GM23338 (cell line): ENCODE measurements around the gene C1orf74. TPM values are rescaled to one million over a fixed set of nuclear protein-coding genes. Genes with fewer than 3 reads are reported as not detected.

ENCODE experiments used
- ATAC-seq: fragments of 200-7000 bp; cut with Tn5 transposase; 3 replicates; pipeline ENCODE4 v1.9.1; 2020
- DNase-seq: peaks from one replicate; pipeline ENCODE4 v3.0.0-alpha.2; 2015; ENCODE audit warnings: low spot score
- H2AFZ ChIP-seq: fragments of 200-600 bp; sonication (generic); 2 replicates; pipeline ENCODE4 v1.8.0; 2016; ENCODE audit warnings: antibody characterized with exemption, mild to moderate bottlenecking, moderate library complexity
- H3F3A ChIP-seq: fragments of 200-600 bp; sonication (generic); replicated peaks from 2 replicates; pipeline ENCODE4 v1.8.0; 2017; ENCODE audit warnings: antibody characterized with exemption, mixed run types, low read depth
- H3K27ac ChIP-seq: fragments of 200-600 bp; sonication (generic); 2 replicates; pipeline ENCODE4 v1.6.1; 2016; ENCODE audit warnings: low read depth
- H3K27me3 ChIP-seq: fragments of 200-600 bp; sonication (generic); 2 replicates; pipeline ENCODE4 v1.8.0; 2016; ENCODE audit warnings: mild to moderate bottlenecking, mixed run types, moderate library complexity; ENCODE audit not compliant: insufficient read depth
- H3K36me3 ChIP-seq: fragments of 200-600 bp; sonication (generic); 2 replicates; pipeline ENCODE4 v1.8.0; 2016; ENCODE audit warnings: mild to moderate bottlenecking; ENCODE audit not compliant: insufficient read depth
- H3K4me1 ChIP-seq: fragments of 200-600 bp; sonication (generic); 2 replicates; pipeline ENCODE4 v1.8.0; 2016; ENCODE audit warnings: mild to moderate bottlenecking, moderate library complexity; ENCODE audit not compliant: insufficient read depth
- H3K4me2 ChIP-seq: fragments of 200-600 bp; sonication (generic); 2 replicates; pipeline ENCODE4 v1.7.1; 2017; ENCODE audit warnings: mixed run types
- H3K4me3 ChIP-seq: fragments of 200-600 bp; sonication (generic); 2 replicates; pipeline ENCODE4 v1.6.1; 2016; ENCODE audit warnings: mixed run types
- H3K79me2 ChIP-seq: fragments of 200-600 bp; sonication (generic); replicated peaks from 2 replicates; pipeline ENCODE4 v1.8.0; 2017; ENCODE audit warnings: mild to moderate bottlenecking; ENCODE audit not compliant: insufficient read depth
- H3K9me2 ChIP-seq: fragments of 200-600 bp; sonication (generic); 2 replicates; pipeline ENCODE4 v1.8.0; 2017; ENCODE audit not compliant: insufficient read depth
- H4K20me1 ChIP-seq: fragments of 200-600 bp; sonication (generic); replicated peaks from 2 replicates; pipeline ENCODE4 v1.8.0; 2017; ENCODE audit warnings: mild to moderate bottlenecking; ENCODE audit not compliant: insufficient read depth
- H3K27ac Mint-ChIP-seq: 2 replicates; pipeline ENCODE4 v1.8.0; 2020; ENCODE audit warnings: inconsistent platforms, mild to moderate bottlenecking, moderate library complexity, mixed read lengths
- H3K27me3 Mint-ChIP-seq: 3 replicates; pipeline ENCODE4 v1.8.0; 2022; ENCODE audit warnings: low read depth, mild to moderate bottlenecking, moderate library complexity, mixed read lengths, inconsistent platforms; ENCODE audit not compliant: insufficient read depth, poor library complexity
- H3K36me3 Mint-ChIP-seq: 3 replicates; pipeline ENCODE4 v1.8.0; 2021; ENCODE audit warnings: low read depth, mild to moderate bottlenecking, inconsistent platforms, moderate library complexity, mixed read lengths
- H3K4me1 Mint-ChIP-seq: 3 replicates; pipeline ENCODE4 v1.8.0; 2020; ENCODE audit warnings: mild to moderate bottlenecking, inconsistent platforms, mixed read lengths
- H3K4me3 Mint-ChIP-seq: 3 replicates; pipeline ENCODE4 v1.8.0; 2021; ENCODE audit warnings: moderate library complexity, mild to moderate bottlenecking, inconsistent platforms, mixed read lengths
- H3K9me3 Mint-ChIP-seq: 3 replicates; pipeline ENCODE4 v1.8.0; 2020; ENCODE audit warnings: moderate library complexity, mild to moderate bottlenecking, inconsistent platforms, mixed read lengths
- CREB1 ChIP-seq: fragments of 250-450 bp; sonication (Bioruptor Pico); IDR thresholded peaks from 2 replicates; pipeline ENCODE4 v1.5.0; 2020; ENCODE audit warnings: low read depth, mild to moderate bottlenecking, moderate library complexity
- EZH2 ChIP-seq: fragments of 200-600 bp; sonication (generic); IDR thresholded peaks from one replicate; pipeline ENCODE4 v1.8.0; 2017; ENCODE audit warnings: antibody characterized with exemption, mild to moderate bottlenecking, low read depth; ENCODE audit not compliant: unreplicated experiment
- STAT1 ChIP-seq: IDR thresholded peaks from one replicate; pipeline ENCODE4 v1.6.1; 2016; ENCODE audit warnings: antibody characterized with exemption; ENCODE audit not compliant: unreplicated experiment
- ZNF114 ChIP-seq: fragments of 250-450 bp; sonication (Bioruptor Pico); IDR thresholded peaks from 2 replicates; pipeline ENCODE4 v1.5.0; 2020; ENCODE audit warnings: mild to moderate bottlenecking, moderate library complexity
- polyA plus RNA-seq: library from polyadenylated mRNA; unstranded; fragments of >200 nt; fragmentation: Nextera tagmentation; extraction: Ambion mirVana; gene quantifications from 2 replicates; pipeline ENCODE4 v1.2.1, GENCODE V29; 2016
- total RNA-seq: library from RNA; depleted of rRNA; stranded (reverse); fragments of >200 nt; shearing (Covaris generic); gene quantifications from 2 replicates; pipeline ENCODE4 v1.2.3, GENCODE V29; 2014
- TF ChIP-seq, protein P1 (sequence below): IDR thresholded peaks from one replicate; pipeline ENCODE4 v1.6.1; 2018; ENCODE audit warnings: antibody characterized with exemption; ENCODE audit not compliant: unreplicated experiment
- TF ChIP-seq, protein P2 (sequence below): IDR thresholded peaks from 2 replicates; pipeline ENCODE4 v1.6.1; 2016; ENCODE audit warnings: antibody characterized with exemption
- TF ChIP-seq, protein P3 (sequence below): fragments of 250-450 bp; sonication (Bioruptor Pico); IDR thresholded peaks from 2 replicates; pipeline ENCODE4 v1.5.0; 2020; ENCODE audit warnings: mild to moderate bottlenecking, moderate library complexity
- TF ChIP-seq, protein P4 (sequence below), 2 experiments: fragments of 200-600 bp in 1 of 2; sonication (generic) in 1 of 2; conservative IDR thresholded peaks; 2 replicates each; pipeline versions ENCODE4 v1.5.1 to v1.6.1; 2016 to 2017; ENCODE audit warnings: antibody characterized with exemption in 2 of 2, low read depth in 2 of 2, mild to moderate bottlenecking in 2 of 2, moderate library complexity in 1 of 2

Gene C1orf74
- total and polyA plus RNA-seq, 2 experiments from 2014 or later: 2.8 to 3.9 TPM

DNA sequence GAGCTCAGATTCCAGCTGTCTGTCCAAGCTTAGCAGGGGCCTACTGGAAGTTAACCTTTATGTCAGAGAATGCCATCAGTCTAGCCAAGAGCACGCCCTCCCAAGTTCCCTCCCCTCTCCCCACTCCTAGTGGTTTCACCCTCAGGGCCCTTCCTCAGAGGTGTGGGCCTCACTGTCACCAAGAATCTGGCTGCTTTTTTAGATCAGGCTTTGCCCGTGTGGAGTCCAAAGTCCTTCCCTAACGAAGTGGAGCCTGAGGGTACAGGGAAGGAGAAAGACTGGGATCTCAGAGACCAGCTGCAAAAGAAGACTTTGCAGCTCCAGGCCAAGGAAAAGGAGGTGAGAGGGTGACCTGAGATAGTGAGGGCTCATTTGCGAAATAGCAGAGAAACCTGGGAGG is 4.1 kb downstream of the C1orf74 start (continued):
- TF ChIP-seq, protein P1, sequence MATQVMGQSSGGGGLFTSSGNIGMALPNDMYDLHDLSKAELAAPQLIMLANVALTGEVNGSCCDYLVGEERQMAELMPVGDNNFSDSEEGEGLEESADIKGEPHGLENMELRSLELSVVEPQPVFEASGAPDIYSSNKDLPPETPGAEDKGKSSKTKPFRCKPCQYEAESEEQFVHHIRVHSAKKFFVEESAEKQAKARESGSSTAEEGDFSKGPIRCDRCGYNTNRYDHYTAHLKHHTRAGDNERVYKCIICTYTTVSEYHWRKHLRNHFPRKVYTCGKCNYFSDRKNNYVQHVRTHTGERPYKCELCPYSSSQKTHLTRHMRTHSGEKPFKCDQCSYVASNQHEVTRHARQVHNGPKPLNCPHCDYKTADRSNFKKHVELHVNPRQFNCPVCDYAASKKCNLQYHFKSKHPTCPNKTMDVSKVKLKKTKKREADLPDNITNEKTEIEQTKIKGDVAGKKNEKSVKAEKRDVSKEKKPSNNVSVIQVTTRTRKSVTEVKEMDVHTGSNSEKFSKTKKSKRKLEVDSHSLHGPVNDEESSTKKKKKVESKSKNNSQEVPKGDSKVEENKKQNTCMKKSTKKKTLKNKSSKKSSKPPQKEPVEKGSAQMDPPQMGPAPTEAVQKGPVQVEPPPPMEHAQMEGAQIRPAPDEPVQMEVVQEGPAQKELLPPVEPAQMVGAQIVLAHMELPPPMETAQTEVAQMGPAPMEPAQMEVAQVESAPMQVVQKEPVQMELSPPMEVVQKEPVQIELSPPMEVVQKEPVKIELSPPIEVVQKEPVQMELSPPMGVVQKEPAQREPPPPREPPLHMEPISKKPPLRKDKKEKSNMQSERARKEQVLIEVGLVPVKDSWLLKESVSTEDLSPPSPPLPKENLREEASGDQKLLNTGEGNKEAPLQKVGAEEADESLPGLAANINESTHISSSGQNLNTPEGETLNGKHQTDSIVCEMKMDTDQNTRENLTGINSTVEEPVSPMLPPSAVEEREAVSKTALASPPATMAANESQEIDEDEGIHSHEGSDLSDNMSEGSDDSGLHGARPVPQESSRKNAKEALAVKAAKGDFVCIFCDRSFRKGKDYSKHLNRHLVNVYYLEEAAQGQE: no peak

DNA sequence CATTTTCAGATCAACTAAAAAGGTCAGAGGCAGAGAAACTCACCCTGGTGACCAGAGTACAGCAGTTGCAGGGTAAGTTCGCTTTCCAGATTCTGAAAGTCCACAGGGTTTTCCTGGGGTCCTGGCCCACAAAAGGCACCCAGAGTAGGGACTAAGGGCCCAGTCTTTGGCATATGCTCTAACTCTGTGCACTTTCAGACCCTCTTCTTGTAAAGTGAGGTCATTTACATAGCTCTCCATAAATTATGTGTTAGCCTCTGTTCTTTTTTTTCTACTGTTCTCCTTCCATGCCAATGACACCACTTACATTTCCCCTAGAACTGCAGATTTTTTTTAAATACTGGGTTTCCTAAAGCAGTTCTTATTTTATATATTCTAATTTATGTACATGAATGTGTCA is 6.3 kb downstream of the C1orf74 start:
- no peak for ATAC-seq
- no peak for DNase-seq
- Histone ChIP-seq H4K20me1 (no peaks in the 10 kb centered on the region; the same call in 1 of the 2 replicates), H3K79me2 (no peaks in the 10 kb centered on the region; the same call in 1 of the 2 replicates), H3K4me2 (no peak overlapping the region), H3K27ac (no peak overlapping the region), H3K36me3 (no peaks in the 10 kb centered on the region), H3K9me2 (no peaks in the 10 kb centered on the region), H3K27me3 (no peaks in the 10 kb centered on the region), H2AFZ (no peak overlapping the region), H3F3A (no peaks in the 10 kb centered on the region), H3K4me3 (no peak overlapping the region), H3K4me1 (no peaks in the 10 kb centered on the region)
- H3K4me3 Mint-ChIP-seq: no peak overlapping the region
- no peaks in the 10 kb centered on the region for H3K9me3 Mint-ChIP-seq
- H3K36me3 Mint-ChIP-seq: no peaks in the 10 kb centered on the region
- peaks cover 1% of the 10 kb centered on the region for H3K27me3 Mint-ChIP-seq
- H3K4me1 Mint-ChIP-seq: no peaks in the 10 kb centered on the region
- no peak overlapping the region for H3K27ac Mint-ChIP-seq
- TF ChIP-seq STAT1 (no peak), ZNF114 (CRISPR knock-in tag) (no peak), EZH2 (no peak), CREB1 (CRISPR knock-in tag) (no peak)
- TF ChIP-seq, protein P2, sequence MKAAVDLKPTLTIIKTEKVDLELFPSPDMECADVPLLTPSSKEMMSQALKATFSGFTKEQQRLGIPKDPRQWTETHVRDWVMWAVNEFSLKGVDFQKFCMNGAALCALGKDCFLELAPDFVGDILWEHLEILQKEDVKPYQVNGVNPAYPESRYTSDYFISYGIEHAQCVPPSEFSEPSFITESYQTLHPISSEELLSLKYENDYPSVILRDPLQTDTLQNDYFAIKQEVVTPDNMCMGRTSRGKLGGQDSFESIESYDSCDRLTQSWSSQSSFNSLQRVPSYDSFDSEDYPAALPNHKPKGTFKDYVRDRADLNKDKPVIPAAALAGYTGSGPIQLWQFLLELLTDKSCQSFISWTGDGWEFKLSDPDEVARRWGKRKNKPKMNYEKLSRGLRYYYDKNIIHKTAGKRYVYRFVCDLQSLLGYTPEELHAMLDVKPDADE: no peak
- TF ChIP-seq, protein P3, sequence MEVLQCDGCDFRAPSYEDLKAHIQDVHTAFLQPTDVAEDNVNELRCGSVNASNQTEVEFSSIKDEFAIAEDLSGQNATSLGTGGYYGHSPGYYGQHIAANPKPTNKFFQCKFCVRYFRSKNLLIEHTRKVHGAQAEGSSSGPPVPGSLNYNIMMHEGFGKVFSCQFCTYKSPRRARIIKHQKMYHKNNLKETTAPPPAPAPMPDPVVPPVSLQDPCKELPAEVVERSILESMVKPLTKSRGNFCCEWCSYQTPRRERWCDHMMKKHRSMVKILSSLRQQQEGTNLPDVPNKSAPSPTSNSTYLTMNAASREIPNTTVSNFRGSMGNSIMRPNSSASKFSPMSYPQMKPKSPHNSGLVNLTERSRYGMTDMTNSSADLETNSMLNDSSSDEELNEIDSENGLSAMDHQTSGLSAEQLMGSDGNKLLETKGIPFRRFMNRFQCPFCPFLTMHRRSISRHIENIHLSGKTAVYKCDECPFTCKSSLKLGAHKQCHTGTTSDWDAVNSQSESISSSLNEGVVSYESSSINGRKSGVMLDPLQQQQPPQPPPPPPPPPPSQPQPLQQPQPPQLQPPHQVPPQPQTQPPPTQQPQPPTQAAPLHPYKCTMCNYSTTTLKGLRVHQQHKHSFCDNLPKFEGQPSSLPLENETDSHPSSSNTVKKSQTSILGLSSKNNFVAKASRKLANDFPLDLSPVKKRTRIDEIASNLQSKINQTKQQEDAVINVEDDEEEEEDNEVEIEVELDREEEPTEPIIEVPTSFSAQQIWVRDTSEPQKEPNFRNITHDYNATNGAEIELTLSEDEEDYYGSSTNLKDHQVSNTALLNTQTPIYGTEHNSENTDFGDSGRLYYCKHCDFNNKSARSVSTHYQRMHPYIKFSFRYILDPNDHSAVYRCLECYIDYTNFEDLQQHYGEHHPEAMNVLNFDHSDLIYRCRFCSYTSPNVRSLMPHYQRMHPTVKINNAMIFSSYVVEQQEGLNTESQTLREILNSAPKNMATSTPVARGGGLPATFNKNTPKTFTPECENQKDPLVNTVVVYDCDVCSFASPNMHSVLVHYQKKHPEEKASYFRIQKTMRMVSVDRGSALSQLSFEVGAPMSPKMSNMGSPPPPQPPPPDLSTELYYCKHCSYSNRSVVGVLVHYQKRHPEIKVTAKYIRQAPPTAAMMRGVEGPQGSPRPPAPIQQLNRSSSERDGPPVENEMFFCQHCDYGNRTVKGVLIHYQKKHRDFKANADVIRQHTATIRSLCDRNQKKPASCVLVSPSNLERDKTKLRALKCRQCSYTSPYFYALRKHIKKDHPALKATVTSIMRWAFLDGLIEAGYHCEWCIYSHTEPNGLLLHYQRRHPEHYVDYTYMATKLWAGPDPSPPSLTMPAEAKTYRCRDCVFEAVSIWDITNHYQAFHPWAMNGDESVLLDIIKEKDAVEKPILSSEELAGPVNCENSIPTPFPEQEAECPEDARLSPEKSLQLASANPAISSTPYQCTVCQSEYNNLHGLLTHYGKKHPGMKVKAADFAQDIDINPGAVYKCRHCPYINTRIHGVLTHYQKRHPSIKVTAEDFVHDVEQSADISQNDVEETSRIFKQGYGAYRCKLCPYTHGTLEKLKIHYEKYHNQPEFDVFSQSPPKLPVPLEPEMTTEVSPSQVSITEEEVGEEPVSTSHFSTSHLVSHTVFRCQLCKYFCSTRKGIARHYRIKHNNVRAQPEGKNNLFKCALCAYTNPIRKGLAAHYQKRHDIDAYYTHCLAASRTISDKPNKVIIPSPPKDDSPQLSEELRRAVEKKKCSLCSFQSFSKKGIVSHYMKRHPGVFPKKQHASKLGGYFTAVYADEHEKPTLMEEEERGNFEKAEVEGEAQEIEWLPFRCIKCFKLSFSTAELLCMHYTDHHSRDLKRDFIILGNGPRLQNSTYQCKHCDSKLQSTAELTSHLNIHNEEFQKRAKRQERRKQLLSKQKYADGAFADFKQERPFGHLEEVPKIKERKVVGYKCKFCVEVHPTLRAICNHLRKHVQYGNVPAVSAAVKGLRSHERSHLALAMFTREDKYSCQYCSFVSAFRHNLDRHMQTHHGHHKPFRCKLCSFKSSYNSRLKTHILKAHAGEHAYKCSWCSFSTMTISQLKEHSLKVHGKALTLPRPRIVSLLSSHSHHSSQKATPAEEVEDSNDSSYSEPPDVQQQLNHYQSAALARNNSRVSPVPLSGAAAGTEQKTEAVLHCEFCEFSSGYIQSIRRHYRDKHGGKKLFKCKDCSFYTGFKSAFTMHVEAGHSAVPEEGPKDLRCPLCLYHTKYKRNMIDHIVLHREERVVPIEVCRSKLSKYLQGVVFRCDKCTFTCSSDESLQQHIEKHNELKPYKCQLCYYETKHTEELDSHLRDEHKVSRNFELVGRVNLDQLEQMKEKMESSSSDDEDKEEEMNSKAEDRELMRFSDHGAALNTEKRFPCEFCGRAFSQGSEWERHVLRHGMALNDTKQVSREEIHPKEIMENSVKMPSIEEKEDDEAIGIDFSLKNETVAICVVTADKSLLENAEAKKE: no peak
- TF ChIP-seq, protein P4, sequence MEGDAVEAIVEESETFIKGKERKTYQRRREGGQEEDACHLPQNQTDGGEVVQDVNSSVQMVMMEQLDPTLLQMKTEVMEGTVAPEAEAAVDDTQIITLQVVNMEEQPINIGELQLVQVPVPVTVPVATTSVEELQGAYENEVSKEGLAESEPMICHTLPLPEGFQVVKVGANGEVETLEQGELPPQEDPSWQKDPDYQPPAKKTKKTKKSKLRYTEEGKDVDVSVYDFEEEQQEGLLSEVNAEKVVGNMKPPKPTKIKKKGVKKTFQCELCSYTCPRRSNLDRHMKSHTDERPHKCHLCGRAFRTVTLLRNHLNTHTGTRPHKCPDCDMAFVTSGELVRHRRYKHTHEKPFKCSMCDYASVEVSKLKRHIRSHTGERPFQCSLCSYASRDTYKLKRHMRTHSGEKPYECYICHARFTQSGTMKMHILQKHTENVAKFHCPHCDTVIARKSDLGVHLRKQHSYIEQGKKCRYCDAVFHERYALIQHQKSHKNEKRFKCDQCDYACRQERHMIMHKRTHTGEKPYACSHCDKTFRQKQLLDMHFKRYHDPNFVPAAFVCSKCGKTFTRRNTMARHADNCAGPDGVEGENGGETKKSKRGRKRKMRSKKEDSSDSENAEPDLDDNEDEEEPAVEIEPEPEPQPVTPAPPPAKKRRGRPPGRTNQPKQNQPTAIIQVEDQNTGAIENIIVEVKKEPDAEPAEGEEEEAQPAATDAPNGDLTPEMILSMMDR (conservative IDR thresholded peaks at IDR 0.05; ENCODE audit: low read depth in 2 of 2): no peak
- TF ChIP-seq, protein P1: no peak
